GM19397 (cell line): ENCODE measurements around the gene PTPN23.

Experiments
- ATAC-seq: cut with Tn5 transposase; IDR thresholded peaks from one replicate; pipeline ENCODE4 v1.9.1; 2021; ENCODE audit warnings: mild to moderate bottlenecking, moderate library complexity; ENCODE audit not compliant: unreplicated experiment

The PTPN23 gene

DNA sequence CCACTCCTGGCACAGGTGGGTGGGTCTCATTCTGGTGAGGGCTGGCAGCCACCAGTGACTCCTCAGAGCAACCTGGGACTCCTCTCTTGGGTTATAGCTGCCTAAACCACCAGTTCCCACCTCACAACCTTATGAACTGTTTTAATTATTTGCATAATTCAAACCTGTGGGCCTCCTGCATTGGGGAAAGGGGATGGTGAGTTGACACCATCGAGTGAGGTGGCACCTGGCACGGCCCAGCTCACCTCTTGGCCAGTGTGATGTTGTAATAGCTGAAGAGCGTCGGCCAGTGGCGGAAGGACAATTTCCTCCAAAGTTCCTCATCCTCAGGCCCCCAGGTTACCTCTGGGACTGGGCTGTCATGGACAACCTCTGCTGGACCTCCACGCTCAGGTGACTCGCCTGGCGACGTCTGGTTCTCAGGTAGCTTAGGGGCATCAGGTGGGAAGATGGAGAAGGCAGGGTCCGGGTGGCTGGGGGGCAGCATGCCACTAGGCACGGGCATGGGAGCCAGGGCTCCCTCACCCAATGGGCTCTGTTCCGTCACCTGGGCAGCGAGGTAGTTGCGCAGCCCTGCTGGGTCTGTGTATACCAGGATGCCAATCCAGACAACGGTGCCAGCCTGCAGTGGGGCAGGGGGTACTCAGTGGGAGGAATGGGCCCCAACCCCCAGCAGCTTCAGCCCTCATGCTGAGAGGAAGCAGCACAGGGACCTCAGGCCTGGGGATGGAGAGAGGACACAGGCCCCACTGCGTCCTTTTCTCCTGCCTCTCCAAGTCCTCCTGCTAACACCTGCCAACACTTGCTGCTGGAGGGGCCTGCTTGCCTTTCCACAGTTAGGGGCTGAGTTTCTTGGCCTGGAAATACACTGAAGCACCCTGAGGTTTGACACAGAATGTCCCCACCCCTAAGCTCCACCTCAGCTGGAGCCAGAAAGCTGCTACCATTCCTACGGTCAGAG, 38.5 kb downstream of the PTPN23 start:
- no peak for ATAC-seq

DNA sequence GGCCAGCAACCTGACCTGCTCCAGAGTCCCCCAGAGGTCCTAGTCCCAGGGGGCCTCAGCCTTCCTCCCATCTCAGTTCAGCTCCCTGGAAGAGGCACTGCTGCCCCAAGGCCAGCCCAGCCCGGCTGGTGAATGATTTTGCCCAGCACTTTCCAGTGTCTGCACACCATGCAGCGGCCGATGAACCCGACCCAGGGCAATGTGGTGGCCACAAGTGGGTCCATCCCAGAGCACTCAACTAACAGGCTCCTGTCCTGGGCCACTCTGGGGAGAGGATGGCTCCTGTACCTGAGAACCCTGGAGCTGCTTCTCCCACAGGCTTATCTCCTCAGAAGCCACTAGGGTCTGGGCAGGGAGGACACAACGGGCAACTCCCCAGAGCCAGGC, 39.2 kb downstream of the PTPN23 start:
- ATAC-seq: no peak

DNA sequence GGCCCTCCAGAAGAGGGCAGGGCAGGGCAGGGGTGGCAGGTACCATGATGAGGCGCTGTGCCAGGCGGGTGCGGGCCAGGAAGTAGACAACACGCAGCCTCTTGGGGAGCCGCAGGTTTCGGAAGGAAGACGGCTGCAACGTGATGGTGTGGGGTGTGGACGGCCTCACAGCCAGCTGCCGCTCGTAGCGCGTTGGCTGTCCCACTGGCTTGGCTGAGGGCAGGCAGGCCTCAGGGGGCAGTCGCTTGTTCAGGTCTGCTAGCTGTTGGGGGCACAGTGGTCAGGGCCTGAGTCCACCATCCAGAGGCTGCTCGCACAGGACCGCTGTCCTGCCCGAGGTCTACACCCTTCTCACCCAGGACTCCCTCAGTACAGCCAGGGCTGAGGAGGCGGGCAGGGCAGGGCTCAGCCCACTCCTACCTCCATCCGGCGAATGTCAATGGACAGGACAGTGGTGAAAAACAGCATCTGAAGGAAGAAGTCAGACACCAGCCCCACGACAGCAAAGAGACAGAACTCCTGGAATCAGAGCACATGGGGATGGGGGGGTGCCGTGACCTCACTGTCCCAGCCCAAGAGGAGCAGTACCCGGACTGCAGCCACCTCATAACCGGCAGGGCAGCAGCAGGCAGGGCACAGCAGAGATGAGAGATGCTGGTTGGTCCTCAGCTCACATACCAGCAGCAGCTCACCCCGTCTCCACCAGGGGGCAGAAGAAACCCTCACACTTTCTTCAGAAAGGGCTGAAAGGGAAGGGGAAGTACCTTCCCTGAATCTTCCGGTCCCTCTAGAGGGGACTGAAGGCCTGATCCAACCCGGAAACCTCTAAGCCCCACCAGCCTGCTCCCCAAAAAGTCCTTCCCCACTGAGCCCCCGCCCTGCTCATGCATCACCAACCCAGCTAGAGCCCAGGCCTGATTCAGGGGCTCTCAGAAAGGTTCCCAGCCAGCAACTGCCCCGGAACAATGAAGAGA, 40.0 kb downstream of the PTPN23 start:
- no peak for ATAC-seq

DNA sequence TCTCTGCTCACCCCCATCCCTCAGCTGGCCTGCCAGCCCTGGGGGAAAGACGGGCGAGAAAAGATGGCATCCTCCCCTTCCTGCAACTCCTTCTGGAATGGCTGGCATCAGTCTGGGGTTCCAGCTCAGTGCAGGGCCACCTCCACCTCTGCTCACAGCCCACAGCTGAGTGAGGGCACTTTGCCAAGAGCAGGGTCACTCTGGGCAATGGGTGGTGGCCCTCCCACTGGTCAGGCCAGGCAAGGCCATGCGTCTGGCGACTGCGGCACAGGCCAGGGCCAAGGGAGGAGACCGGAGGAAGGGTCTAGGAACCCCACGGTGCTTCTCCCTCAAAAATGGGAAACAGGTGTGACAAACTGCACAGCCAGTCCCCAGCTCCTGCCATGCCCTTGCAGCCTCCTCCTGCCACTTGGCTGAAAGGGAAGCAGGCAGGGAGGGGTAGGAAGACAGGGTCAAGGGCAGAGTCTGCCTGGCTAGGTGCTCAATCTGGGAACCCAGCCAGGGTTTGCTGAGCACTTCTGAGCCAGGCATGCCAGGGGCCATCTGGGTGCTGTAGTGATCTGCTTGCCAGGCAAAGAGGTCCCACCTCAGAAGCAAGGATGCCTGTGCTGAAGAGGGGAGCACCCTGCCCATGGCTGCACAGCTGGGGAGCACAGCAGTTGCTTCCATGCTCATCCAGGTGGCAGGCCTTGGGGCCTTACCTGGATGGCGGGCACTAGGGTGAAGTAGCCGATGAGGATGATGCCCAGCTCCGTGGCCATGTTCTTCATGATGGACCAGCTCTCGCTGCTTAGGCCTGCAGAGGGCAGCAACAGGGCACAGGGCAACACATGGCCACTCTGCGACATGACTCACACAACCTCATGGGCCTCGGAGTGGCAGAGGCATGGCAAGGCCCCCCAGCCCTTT, 41.2 kb downstream of the PTPN23 start:
- no peak for ATAC-seq

DNA sequence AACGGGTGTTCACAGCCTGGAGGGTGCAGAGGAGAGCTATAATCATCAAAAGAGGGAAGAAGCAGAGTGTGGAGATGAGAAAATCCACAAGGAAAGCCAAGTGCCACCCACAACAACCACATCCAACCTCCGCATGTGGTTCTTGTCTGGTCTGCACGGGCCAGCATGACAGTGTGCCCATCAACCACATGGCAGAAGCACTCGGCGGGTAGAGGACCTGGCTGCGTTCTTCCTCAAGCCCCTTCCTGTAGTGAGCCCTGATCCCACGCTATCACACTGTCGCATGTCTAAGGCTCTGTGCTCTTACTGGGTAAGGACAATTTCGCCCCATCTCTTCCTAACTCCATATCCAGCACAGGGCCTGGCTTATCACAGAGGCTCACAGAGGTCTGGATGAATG, 41.9 kb downstream of the PTPN23 start:
- ATAC-seq: no peak

DNA sequence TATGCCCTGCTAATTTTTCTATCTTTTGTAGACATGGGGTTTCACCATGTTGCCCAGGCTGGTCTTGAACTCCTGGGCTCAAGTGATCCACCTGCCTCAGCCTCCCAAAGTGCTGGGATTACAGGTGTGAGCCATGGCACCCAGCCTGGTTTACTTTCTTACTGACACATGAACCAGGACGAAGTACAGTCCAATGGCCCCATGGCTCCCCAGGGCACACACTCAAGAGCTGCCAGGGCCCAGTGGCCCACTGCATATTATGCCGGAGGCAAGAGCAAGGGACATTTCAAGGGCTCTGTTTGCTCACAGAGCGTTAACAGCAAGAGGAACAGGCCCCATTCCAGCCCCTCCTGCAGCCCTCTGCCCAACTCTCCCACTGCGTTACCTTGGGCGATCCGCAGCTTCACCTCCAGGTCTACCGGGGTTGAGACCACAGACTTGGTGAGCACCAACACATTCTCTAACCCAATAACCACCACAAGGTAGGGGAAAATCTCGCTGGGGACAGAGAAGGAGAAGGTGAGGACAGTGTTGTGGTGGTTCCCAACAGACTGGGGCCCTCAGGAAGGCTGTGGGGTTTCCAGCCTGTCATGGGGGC, 42.8 kb downstream of the PTPN23 start:
- no peak for ATAC-seq

DNA sequence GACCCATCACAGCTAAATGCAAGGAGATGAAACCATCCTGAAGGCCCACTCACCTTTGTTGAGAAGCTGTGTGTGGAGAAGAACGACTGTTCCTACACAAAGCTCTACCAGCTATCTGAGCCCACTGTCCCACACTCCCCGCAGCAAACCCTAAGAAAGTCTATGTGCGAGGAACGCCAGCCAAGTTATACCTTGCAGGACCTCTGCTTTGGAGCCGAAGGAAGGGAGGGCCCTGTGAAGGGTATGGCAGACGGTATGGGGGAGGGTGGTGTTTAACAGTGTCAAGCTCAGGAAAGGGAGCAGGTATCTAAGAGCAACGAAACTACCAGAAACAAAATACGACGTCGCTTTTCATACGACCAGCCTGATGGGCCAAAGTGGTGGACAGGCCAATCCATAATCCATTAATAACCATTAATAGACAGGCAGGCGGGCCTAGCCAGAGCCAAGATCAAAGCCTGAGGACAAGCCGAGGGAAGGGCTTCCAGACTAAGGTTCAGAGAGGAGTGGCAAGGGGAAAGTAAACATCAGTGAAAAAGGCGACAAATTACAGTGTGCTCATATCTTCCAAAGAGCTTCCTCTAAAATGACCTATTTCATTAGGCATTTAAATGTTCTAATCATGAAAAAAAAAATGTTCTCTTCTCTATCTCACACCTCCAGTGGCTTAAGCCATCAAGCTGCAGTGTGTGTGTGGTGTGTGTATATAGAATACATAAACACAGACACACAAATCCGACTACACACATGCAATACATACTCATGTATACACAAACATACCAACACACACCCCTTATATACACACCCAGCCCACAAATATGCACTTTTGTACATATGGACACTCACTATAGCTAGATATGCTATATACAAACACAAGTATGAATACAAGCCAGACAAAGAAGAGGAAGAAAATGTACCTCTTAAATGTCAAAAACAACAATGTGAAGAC, 43.9 kb downstream of the PTPN23 start:
- no peak for ATAC-seq

DNA sequence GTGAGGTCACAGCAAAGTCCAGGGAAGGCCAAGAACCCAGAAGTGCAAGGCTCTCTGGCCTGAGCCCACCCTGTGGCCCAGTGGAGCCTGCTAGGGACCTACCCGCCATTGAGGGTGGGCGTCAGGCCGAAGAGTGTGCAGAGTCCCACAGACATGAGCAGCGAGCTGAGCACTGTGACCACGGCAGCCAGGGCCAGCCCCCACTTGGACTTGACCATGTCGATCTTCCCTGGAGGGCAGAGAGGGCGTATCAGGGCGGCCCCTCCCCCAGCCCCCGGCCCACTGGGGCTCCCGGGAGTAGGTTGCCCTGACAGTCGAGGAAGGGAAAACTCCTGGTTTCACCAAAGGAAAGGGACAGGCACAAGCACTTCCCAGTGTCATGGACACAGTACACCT, 44.6 kb downstream of the PTPN23 start:
- no peak for ATAC-seq

DNA sequence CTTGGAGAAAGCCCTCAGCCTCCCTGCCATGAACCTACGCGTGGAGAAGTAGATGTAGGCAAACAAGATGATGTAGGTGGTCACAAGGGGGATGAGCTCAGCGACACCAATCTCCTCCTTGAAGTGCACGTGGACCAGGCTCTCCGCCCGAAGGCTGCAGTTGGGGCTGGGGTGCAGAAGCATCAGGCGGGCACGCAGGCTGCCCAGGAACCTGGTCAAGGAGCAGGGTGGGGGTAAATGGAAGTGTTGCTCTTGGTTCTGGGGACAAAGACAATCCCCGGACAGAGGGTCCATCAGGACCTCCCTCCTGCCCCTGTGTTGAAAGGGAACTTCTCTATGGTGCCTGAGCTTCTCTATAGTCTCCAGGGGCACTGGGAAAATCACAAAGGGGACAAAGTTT, 45.1 kb downstream of the PTPN23 start:
- no peak for ATAC-seq

DNA sequence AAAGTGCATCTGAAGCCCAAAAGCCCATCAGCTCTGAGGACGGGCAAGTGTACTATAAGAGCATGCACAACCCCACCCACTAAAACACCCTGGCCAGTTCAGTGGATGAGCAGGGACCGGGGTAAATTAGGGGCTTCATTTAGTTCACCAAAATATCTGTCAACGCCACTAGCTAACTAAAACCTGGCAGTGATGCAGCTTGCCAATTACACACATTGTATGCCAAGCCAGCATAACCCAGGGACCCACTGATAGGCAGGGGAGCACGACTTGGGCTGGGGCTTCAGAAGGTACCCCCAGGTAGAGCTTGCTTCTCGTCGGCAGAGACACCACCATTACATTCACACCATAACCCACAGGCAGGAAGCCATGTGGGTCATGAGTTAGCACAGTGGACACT, 47.0 kb downstream of the PTPN23 start:
- no peak for ATAC-seq

DNA sequence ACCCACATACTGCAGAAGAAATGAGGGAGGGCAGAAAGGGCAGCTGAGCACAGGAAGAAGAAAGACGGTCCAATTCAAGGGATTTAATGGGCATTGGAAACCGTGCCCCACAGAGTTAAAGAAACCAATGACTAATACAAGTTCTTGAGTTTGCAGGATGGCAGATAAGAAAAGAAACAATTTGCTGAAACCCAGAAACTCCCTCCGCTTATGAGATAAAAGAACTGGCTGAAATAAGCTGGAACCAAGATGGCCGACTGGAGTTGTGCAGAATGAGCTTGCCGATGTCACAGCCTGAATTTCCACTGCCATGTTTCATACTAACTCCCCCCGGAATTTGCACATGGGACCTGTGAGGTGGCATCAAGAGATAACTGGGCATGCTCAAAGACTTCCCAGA, 47.8 kb downstream of the PTPN23 start:
- no peak for ATAC-seq

DNA sequence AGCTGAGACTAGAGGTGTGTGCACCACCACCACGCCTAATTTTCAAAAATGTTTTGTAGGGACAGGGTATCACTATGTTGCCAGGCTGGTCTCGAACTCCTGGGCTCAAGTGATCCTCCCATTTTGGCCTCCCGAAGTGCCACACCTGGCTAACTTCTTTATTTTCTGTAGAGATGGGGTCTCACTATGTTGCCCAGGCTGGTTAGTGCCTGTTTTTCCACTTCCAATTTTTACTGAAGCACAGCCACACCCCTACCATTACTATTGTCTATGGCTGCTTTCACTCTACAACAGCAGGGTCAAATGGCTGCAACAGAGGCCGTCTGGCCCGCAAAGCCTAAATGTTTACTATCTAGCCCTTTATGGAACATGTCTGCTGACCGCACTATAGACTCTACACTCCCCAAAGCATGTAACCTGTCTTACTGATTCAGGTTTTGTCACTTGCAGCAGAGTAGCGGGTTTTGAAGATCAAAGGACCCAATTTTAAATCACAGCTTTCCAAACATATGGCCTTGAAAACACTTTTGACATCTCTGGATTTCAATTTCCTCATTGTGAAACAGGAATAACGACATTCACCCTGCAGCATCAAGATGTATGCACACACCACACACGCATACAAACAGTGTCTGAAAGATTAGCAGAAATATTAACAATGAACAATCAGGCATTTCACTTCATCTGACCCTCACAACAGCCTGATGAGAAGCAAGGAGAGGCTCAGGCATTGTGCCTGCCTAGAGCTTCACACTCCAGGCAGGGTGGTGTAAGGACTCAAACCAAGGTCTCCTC, 48.9 kb downstream of the PTPN23 start:
- ATAC-seq: no peak

DNA sequence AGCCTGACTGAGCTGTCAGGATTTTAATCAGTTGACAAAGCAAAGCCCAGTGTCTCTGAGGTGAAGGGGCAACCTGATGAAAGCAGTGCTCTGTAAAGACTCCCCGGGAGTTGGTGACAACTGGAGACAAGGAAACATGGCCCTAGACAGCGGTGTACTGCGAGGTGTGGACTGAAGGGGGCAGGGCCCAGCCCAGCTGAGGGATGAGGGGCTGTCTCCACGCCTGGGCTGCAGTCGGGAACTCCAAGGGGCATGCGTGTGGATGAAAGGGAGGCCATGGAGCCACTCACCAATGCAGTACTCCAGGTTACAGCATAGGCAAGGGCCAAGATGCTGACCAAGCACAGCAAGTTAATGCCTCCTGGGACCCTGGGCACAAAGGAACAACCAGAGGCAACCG, 49.8 kb downstream of the PTPN23 start:
- ATAC-seq: no peak

DNA sequence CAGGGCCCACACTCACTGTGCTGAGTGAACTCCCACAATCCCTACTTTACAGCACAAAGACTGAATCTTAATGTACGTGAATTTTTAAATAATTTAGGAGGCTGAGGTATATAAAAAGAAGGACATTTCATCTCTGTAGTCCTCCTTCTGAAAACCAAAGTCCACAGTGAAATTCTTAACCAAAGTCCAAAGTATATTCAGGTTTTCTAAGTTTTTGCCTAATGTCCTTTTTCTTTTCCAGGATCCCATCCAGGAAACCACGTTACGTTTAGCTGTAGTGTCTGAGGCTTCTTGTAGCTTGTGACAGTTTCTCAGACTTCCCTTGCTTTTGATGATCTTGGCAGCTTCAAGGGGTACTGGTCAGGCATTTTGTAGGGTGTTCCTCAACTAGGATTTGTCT, 50.4 kb downstream of the PTPN23 start:
- no peak for ATAC-seq

DNA sequence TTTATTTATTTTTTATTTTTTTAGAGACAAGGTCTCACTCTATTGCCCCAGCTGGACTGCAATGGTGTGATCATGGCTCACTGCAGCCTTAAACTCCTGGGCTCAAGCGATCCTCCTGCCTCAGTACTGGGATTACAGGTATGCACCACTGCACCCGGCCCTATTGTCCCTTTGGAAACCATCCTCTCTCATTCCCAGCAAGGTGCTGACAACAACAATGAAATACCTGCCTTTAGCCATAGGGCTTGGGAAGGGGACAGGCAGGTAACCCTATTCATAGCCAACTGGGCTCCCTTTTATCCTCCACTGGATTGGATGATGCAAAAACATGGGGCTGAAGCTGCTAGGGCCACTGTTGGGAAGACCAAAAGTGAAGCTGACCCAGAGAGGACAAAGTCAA, 51.9 kb downstream of the PTPN23 start:
- no peak for ATAC-seq

DNA sequence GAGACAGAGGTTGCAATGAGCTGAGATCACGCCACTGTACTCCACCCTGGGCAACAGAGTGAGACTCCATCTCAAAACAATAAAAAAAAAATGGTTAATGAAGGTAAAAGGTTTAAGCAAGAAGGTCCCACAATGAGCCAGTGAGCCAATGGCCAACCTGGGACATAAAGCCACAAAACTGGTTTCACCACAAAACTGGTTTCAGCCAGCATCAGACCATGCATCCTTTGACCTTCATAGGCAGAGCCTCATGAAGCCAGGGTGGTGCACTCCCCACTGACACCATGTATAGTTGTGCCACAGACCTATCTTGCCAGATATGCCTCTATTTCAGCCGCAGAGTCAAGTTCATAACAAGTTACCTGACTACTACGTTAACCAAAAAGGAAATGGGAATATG, 53.0 kb downstream of the PTPN23 start:
- ATAC-seq: no peak

DNA sequence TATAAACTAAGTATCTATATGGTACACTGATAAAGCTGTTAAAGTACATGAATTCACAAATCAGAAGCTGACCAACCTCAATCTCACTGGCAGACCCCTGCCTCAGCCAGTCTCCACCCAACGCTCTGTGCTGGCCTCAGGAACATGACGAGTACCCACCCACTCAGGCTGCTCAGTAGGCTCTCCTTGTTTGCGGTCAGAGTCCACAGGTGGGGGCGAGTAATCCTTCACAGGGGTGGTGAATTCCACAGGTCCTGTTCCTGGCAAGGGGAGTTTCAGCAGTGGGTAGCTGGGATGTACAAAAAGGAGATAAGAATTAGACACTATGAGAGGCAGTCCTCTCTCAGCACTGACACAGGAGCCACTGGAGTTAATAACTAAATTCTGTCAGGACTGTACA, 54.0 kb downstream of the PTPN23 start:
- no peak for ATAC-seq

DNA sequence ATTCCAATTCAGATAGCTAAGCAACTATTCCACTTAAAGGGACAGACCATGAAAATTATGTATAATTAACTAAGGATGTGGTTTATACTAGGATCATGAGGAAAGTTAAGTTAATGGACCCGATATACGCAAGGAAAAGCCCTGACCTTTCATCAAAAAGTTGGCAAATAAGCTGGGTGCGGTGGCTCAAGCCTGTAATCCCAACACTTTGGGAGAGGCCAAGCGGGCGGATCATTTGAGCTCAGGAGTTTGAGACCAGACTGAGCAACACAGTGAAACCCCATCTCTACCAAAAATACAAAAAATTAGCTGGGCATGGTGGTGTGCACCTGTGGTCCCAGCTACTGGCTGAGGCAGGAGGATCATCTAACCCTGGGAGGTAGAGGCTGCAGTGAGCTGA, 55.4 kb downstream of the PTPN23 start:
- ATAC-seq: no peak
